ENCODE data around the gene NCDN.

The NCDN gene

DNA sequence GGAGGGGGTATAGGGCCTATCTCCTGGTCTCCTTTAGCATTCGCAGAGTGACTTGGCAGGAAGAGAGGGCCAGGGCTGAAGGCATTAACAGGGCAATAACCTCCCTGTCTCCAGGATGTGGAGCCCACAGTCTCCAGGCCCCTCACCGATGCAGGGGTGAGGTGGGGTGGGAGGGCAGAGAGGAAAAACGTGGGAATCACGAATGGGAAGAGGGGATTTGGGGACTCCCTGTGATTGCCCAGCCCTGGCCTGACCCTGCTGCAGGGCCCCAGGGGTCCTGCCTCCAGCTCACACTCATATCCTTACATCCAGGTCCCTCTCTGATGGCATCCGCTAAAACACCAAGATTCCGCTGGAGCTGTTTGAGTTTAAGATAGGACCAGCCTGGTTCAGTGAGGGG is 30.1 kb downstream of the NCDN start:
- H3K27ac ChIP-seq, result no peak overlapping the region
- no peak for DNase-seq (ENCODE audit: low read depth, low spot score)

- DNase-seq (ENCODE audit: low read depth, low spot score), result no peak
- no peak overlapping the region for H3K27ac ChIP-seq
Measured at GRCh38 chr1:35588197-35588910, 30.8 kb downstream of the NCDN start.

GRCh38 chr1:35589516-35590427 is 32.2 kb downstream of the NCDN start:
- no peak overlapping the region for H3K27ac ChIP-seq
- DNase-seq (ENCODE audit: low read depth, low spot score), result no peak

DNA sequence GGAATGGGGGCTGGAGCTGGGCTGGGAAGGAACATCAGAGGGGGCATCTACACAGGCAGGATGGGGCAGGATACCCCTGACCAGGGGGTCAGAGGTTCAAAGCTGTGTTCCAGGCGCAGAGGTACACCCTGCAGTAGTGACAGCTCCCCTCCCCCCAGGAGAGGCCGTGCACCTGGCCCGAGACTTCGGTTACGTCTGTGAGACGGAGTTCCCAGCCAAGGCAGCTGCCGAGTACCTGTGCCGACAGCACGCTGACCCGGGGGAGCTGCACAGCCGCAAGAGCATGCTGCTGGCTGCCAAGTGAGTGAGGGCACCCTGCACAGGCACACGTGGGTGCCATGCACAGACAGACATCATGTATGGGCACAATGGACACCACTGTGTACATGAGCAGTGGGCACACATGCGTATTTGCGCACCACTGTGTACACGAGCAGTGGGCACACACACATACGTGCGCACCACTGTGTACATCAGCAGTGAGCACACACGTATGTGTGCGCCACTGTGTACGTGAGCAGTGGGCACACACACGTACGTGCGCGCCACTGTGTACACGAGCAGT is 33.0 kb downstream of the NCDN start:
- no peak overlapping the region for H3K27ac ChIP-seq
- DNase-seq (ENCODE audit: low read depth, low spot score), result no peak

- DNase-seq (ENCODE audit: low read depth, low spot score), result no peak
- H3K27ac ChIP-seq, result no peak overlapping the region
Measured at GRCh38 chr1:35591211-35591610, 33.6 kb downstream of the NCDN start.

- no peak for DNase-seq (ENCODE audit: low read depth, low spot score)
- no peak overlapping the region for H3K27ac ChIP-seq
Measured at GRCh38 chr1:35592991-35593769, 35.6 kb downstream of the NCDN start.

- H3K27ac ChIP-seq, result no peak overlapping the region
- DNase-seq (ENCODE audit: low read depth, low spot score), result no peak
Measured at GRCh38 chr1:35594005-35594760, 36.6 kb downstream of the NCDN start.

GRCh38 chr1:35595684-35596083 is 38.1 kb downstream of the NCDN start:
- no peak for DNase-seq (ENCODE audit: low read depth, low spot score)

GRCh38 chr1:35597870-35598269 is 40.3 kb downstream of the NCDN start:
- H3K27ac ChIP-seq, result no peak overlapping the region
- DNase-seq (ENCODE audit: low read depth, low spot score), result no peak

More at GRCh38 chr1:35595684-35596083, 38.1 kb downstream of the NCDN start:
- H3K27ac ChIP-seq, result no peak overlapping the region

- H3K27ac ChIP-seq, result no peak overlapping the region
- no peak for DNase-seq (ENCODE audit: low read depth, low spot score)
Measured at GRCh38 chr1:35598895-35599294, 41.3 kb downstream of the NCDN start.

GRCh38 chr1:35599411-35599810 is 41.8 kb downstream of the NCDN start:
- no peak for DNase-seq (ENCODE audit: low read depth, low spot score)
- no peak overlapping the region for H3K27ac ChIP-seq

GRCh38 chr1:35600593-35600992 is 43.0 kb downstream of the NCDN start:
- H3K27ac ChIP-seq, result no peak overlapping the region
- DNase-seq (ENCODE audit: low read depth, low spot score), result no peak

- DNase-seq (ENCODE audit: low read depth, low spot score), result no peak
- H3K27ac ChIP-seq, result no peak overlapping the region
Measured at GRCh38 chr1:35603468-35603867, 45.9 kb downstream of the NCDN start.

DNA sequence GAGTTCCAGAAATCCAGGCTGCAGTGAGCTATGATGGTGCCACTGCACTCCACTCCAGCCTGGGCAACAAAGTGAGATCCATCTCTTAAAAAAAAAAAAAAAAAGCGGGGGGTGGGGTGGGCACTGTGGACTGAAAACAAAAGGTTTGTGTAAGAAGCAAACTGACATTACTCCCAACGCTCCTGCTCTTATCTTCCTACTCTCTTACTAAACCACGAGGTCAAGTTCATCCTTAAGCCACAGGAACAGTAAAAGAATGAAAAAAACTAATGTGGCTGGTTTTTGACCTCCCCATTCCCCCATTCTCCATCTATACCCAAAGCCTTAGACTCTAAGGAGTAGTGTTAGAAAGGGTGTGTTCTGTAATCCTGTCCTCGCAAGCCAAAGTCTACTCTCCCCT is 46.3 kb downstream of the NCDN start:
- DNase-seq (ENCODE audit: low read depth, low spot score), result no peak
- no peak overlapping the region for H3K27ac ChIP-seq

GRCh38 chr1:35605071-35605866 is 47.7 kb downstream of the NCDN start:
- H3K27ac ChIP-seq, result no peak overlapping the region
- no peak for DNase-seq (ENCODE audit: low read depth, low spot score)

DNA sequence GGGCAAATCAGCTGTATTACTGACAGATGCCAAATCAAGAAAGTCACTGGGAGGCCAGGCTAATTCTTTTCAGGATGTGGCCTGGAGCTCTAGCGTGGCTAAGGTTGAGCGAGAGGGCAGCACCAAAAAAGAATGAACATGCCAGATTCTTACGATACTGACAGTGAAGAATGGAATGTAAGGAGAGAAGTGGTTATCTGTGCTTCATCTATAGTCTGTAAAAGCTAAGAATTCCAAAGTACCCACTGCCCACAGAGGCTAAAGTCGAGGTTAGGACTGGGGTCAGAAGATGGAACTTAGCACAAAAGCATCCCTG is 48.2 kb downstream of the NCDN start:
- no peak for DNase-seq (ENCODE audit: low read depth, low spot score)

DNA sequence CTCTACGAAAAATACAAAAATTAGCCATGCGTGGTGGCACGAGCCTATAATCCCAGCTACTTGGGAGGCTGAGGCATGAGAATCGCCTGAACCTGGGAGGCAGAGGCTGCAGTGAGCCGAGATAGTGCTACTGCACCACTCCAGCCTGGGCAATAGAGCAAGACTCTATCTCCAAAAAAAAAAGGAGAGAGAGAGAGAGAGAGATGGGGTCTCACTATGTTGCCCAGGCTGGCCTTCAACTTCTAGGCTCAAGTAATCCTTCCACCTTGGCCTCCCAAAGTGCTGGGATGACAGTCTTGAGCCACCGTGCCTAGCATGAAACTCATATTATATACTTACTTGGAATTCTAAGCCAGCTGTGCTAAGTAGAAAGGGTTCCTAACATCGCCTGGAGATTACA is 54.1 kb downstream of the NCDN start:
- DNase-seq (ENCODE audit: low read depth, low spot score), result no peak
- no peak overlapping the region for H3K27ac ChIP-seq

More for the DNA sequence above, 48.2 kb downstream of the NCDN start:
- no peak overlapping the region for H3K27ac ChIP-seq

- no peak for DNase-seq (ENCODE audit: low read depth, low spot score)
- H3K27ac ChIP-seq, result no peak overlapping the region
Measured at GRCh38 chr1:35615440-35615839, 57.8 kb downstream of the NCDN start.
